ENCODE measurements around the gene SLC26A9.

SLC26A9 gene

DNA sequence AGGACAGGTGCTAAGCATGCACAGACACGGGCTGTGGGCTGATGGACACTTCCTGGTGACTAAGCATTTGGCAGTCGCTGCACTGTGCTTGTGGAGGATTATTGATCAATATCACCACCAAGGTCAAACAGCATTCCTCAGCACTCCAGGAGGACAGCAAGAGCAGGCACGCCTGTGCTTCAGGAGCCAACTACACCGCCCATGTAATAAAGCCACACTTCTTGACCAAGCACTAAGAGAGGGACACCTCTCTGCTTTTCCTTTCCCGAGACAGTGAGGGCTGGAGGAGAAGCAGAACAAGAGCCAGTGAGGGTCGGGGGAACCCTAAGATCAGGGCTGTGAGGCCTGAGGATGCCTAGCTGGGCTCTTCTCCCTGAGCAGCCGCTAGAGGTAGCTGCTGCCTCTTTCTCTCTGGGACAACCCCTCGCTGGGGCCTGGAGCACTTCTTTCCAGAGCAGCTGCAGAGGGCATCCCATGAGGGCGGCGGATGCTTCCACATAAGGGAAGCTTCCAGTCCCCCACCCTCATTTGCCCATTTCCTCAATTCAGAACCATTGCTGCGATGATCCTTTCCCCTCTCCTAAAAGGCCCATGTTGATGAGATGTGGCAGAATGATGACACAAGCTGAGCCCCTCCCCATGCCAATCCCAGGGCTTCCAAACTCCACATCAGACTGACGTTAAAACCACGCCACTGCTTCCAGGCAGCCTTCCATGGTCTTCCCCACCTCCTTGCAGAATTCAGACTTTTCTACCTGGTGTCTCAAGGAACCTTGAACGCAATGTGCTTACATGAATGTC lies 40.9 kb upstream of the SLC26A9 start:
- H3K4me1 ChIP-seq (ENCODE audit: control insufficient read depth, insufficient read depth, low read length, poor library complexity, severe bottlenecking), result peaks cover 4% of the 10 kb centered on the region
- WGBS, 2 experiments (ENCODE audit: insufficient coverage in 2 of 2), result 51 to 52% methylated on average over 11 to 12 of the region's 14 CpGs
- no peaks in the 10 kb centered on the region for H3K36me3 ChIP-seq (ENCODE audit: control insufficient read depth, insufficient read depth, low read length)
- no peaks in the 10 kb centered on the region for H3K9me3 ChIP-seq (ENCODE audit: control insufficient read depth, low read length)
- no peak overlapping the region for H3K27ac ChIP-seq (ENCODE audit: low read depth, low read length, severe bottlenecking)
- no peak overlapping the region for H3K4me3 ChIP-seq (ENCODE audit: extremely low read depth, insufficient read depth, low read length, poor library complexity, severe bottlenecking)

DNA sequence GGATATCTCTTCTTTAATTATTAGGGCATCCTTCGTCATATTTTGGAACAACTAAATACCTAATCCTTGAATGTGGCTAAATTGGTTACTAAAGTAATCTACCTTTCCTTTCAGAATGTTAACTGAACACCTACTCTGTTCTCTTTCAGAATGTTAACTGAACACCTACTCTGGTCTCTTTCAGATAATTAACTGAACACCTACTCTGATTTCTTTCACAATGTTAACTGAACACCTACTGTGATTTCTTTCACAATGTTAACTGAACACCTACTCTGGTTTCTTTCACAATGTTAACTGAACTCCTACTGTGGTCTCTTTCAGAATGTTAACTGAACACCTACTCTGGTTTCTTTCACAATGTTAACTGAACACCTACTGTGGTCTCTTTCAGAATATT lies 38.0 kb upstream of the SLC26A9 start:
- Histone ChIP-seq H3K4me1 (ENCODE audit: control insufficient read depth, insufficient read depth, low read length, poor library complexity, severe bottlenecking) (peaks cover 14% of the 10 kb centered on the region), H3K9me3 (ENCODE audit: control insufficient read depth, low read length) (no peaks in the 10 kb centered on the region), H3K4me3 (ENCODE audit: extremely low read depth, insufficient read depth, low read length, poor library complexity, severe bottlenecking) (no peak overlapping the region), H3K36me3 (ENCODE audit: control insufficient read depth, insufficient read depth, low read length) (no peaks in the 10 kb centered on the region), H3K27ac (ENCODE audit: low read depth, low read length, severe bottlenecking) (no peak overlapping the region)
- no CpG with 5 or more reads among the region's 1 CpG for WGBS, 2 experiments (ENCODE audit: insufficient coverage in 2 of 2)

DNA sequence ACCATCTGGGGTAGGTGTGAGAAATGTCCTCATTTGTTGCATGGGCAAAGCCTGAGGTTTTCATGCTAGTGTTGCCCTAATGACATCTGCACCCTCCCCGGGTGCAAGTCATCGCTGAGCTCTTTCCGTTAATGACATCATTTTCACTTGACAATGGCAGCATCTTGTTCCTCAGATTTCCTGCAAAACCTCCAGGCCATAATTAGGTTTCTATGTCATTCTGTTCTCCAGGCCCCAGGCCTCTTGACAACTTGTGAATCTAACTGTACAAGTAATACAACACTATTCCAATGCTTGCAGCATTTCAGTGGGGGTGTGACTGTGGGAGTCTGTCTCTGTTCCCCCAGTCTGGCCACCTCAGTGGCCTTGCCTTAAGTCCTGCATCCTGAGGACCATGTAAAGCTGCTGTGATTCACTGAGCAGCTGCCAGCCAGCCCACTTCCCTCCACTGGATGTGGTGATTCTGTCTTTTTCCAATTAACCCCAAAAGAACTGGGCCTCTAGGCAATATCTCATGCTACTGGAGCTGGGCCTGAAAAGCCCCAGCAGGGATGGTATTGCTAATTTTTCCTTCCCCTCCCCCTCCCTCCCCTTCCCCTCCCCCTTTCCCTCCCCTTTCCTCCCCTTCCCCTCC lies 37.1 kb upstream of the SLC26A9 start:
- 93 to 100% methylated on average over 3 of the region's 3 CpGs for WGBS, 2 experiments (ENCODE audit: insufficient coverage in 2 of 2)

DNA sequence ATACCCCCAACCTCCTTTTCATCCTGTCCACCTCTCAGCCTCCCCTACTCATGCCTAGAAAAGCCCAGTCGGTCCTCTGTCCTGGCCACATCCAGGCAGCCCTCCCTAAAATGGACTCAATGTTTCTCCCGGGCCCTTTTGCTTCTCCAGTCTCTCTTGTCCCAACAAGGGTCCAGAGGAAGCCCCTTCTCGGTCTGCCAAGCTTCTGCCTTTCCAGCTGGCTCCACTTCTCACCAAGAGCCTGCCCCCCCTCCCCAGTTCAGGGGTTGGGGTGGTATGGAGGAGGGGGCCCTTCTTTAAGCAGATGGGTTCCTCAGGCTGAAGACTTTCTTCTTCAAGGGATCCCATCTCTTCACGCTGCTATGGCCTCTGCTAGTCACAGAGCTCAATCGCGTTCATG lies 36.0 kb upstream of the SLC26A9 start:
- 95% methylated on average over 4 to 6 of the region's 6 CpGs for WGBS, 2 experiments (ENCODE audit: insufficient coverage in 2 of 2)
- H3K9me3 ChIP-seq (ENCODE audit: control insufficient read depth, low read length), result no peaks in the 10 kb centered on the region

More for the DNA sequence above, 37.1 kb upstream of the SLC26A9 start:
- Histone ChIP-seq H3K4me1 (ENCODE audit: control insufficient read depth, insufficient read depth, low read length, poor library complexity, severe bottlenecking) (peaks cover 18% of the 10 kb centered on the region), H3K4me3 (ENCODE audit: extremely low read depth, insufficient read depth, low read length, poor library complexity, severe bottlenecking) (no peak overlapping the region), H3K36me3 (ENCODE audit: control insufficient read depth, insufficient read depth, low read length) (no peaks in the 10 kb centered on the region), H3K9me3 (ENCODE audit: control insufficient read depth, low read length) (no peaks in the 10 kb centered on the region), H3K27ac (ENCODE audit: low read depth, low read length, severe bottlenecking) (no peak overlapping the region)

DNA sequence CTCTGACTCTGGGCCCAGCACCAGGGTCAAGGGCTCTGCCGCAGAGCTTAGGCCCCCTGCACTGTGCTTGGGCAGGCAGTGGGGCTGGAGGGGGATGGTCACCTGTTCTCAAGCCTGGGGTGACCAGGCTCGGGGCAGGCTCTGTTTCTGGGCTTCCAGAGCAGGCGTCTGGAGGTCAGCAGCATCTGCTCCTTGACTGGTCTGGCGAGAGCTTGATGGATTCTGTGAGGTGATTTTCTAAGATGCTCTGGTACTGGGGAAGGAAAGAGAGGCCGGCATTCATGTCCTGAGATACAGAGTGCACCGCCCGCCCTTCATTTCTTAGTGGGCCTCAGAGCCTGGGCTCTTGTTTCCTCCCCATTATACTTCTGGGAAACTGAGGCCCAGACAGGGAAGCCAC lies 35.4 kb upstream of the SLC26A9 start:
- Histone ChIP-seq H3K4me1 (ENCODE audit: control insufficient read depth, insufficient read depth, low read length, poor library complexity, severe bottlenecking) (peaks cover 14% of the 10 kb centered on the region), H3K9me3 (ENCODE audit: control insufficient read depth, low read length) (no peaks in the 10 kb centered on the region), H3K27ac (ENCODE audit: low read depth, low read length, severe bottlenecking) (no peak overlapping the region), H3K4me3 (ENCODE audit: extremely low read depth, insufficient read depth, low read length, poor library complexity, severe bottlenecking) (no peak overlapping the region), H3K36me3 (ENCODE audit: control insufficient read depth, insufficient read depth, low read length) (no peaks in the 10 kb centered on the region)
- WGBS, 2 experiments (ENCODE audit: insufficient coverage in 2 of 2), result 79 to 81% methylated on average over 3 to 6 of the region's 7 CpGs

More for the DNA sequence above, 36.0 kb upstream of the SLC26A9 start:
- Histone ChIP-seq H3K27ac (ENCODE audit: low read depth, low read length, severe bottlenecking) (no peak overlapping the region), H3K4me3 (ENCODE audit: extremely low read depth, insufficient read depth, low read length, poor library complexity, severe bottlenecking) (no peak overlapping the region), H3K4me1 (ENCODE audit: control insufficient read depth, insufficient read depth, low read length, poor library complexity, severe bottlenecking) (peaks cover 18% of the 10 kb centered on the region), H3K36me3 (ENCODE audit: control insufficient read depth, insufficient read depth, low read length) (no peaks in the 10 kb centered on the region)

DNA sequence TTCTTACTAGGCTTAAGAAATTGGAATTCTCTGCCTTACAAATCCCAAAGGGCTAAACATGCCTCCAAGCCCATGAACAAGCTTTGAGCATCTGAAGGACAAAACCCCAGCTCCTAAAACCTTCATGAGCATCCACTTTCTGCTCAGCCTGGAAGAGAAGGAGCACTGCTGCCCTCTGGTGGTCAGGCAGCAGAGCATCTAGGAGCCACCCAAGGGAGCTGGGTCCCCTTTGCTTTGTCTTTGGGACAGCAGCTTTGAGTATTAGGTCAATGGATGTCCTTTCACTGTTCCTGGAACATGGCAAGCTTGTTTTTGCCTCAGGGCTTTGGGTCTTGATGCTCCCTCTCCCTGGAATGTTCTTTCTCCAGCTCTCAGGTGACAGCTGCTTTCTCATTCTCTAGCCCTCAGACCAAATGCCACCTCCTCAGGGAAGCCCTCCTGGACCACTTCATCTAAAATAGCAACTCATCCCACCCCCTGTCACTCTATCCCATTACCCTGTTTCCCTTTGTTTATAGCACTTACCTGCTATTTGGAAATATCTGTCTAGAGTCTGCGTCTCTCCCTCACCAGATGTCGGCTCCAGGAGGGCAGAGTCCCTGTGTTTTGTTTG lies 34.3 kb upstream of the SLC26A9 start:
- peaks cover 14% of the 10 kb centered on the region for H3K4me1 ChIP-seq (ENCODE audit: control insufficient read depth, insufficient read depth, low read length, poor library complexity, severe bottlenecking)
- WGBS, 2 experiments (ENCODE audit: insufficient coverage in 2 of 2), result 92 to 100% methylated on average over 2 of the region's 2 CpGs

DNA sequence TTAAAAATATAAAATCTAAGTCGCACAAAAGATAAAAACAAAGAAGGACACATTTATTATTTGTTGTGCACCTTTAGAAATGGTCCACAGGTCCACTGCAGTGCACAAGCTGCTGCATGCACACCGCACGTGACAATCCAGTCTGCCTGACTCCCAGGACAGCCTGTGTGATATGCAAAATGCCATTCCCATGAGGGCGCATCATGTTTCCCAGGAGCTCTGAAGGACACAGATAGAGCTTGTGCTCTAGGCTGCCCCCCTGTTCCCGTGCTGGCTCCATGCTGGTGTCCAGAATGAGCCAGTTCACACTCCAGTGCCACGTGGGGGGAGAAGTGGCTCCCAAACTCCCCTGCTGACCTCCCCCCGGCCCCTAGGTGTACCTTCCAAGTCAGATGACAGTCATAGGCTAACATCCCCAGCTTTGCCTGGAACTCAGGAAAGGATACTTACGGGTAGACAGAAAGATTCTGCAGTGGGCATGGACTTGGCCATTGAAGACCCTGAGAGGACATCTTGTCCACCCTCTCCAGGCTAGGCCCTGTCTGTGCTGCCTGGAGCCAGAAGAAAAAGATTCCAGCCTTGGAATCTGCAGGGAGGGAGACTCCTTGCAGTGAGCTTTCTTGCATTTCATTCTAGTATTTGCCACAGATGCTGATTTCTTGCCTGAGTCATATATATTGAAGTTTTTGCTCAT lies 33.6 kb upstream of the SLC26A9 start:
- 45 to 76% methylated on average over 6 to 7 of the region's 8 CpGs for WGBS, 2 experiments (ENCODE audit: insufficient coverage in 2 of 2)
- no peaks in the 10 kb centered on the region for H3K9me3 ChIP-seq (ENCODE audit: control insufficient read depth, low read length)
- H3K27ac ChIP-seq (ENCODE audit: low read depth, low read length, severe bottlenecking), result peak overlapping the region; percentile 12
- peaks cover 14% of the 10 kb centered on the region for H3K4me1 ChIP-seq (ENCODE audit: control insufficient read depth, insufficient read depth, low read length, poor library complexity, severe bottlenecking)
- no peak overlapping the region for H3K4me3 ChIP-seq (ENCODE audit: extremely low read depth, insufficient read depth, low read length, poor library complexity, severe bottlenecking)
- H3K36me3 ChIP-seq (ENCODE audit: control insufficient read depth, insufficient read depth, low read length), result no peaks in the 10 kb centered on the region

More for the DNA sequence above, 34.3 kb upstream of the SLC26A9 start:
- no peak overlapping the region for H3K4me3 ChIP-seq (ENCODE audit: extremely low read depth, insufficient read depth, low read length, poor library complexity, severe bottlenecking)
- no peak overlapping the region for H3K27ac ChIP-seq (ENCODE audit: low read depth, low read length, severe bottlenecking)
- no peaks in the 10 kb centered on the region for H3K36me3 ChIP-seq (ENCODE audit: control insufficient read depth, insufficient read depth, low read length)
- no peaks in the 10 kb centered on the region for H3K9me3 ChIP-seq (ENCODE audit: control insufficient read depth, low read length)

DNA sequence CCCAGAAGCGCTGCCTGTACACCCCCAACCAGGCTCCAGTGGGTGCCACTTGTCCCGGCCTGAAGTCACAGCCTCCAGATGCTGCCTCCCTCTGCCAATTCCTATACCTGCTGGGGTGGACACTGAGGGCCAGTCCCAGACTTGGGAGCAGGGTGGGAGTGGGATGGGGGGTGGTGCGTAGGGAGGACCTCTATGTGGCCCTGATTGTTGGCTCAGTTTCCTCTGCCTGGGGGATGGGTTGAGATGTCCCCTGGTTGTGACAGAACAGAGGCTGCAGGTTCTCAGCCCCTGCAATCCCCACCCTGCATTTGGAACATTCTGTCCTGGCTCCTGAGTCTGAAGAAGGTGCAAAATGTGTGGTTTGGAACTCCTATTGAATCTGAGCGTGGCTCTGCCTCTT lies 32.8 kb upstream of the SLC26A9 start:
- Histone ChIP-seq H3K4me1 (ENCODE audit: control insufficient read depth, insufficient read depth, low read length, poor library complexity, severe bottlenecking) (peaks cover 14% of the 10 kb centered on the region), H3K4me3 (ENCODE audit: extremely low read depth, insufficient read depth, low read length, poor library complexity, severe bottlenecking) (no peak overlapping the region), H3K36me3 (ENCODE audit: control insufficient read depth, insufficient read depth, low read length) (no peaks in the 10 kb centered on the region), H3K9me3 (ENCODE audit: control insufficient read depth, low read length) (no peaks in the 10 kb centered on the region), H3K27ac (ENCODE audit: low read depth, low read length, severe bottlenecking) (no peak overlapping the region)
- WGBS, 2 experiments (ENCODE audit: insufficient coverage in 2 of 2), result 86 to 93% methylated on average over 1 to 2 of the region's 4 CpGs

DNA sequence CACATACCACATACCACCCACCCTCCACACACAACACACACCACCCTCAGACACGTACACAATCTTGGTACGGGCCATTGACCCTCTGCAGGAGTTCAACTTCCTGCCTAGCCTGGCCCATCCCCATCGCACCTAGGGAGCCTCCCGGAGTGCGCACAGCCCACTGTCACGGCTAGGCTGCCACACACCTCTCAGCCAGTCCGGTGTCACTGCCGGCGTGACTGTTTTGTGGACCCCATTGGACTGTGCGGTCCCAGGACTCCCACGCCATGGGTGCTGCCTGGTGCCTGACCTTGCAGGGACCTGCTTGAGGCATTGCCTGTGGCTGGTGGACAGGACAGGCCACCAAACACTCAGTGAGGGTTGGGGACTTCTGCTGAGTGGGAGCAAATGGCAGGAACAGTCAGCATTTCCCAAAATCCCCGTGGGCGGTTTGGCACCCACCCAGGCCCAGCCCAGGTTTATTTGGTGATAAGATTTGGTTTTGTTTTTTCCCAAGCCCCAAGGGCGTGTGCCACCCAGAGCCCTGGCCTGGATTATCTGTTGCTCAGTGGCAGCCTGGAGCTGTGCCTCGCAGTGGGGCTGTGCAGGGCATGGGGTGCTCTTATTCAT lies 32.2 kb upstream of the SLC26A9 start:
- no peaks in the 10 kb centered on the region for H3K36me3 ChIP-seq (ENCODE audit: control insufficient read depth, insufficient read depth, low read length)
- H3K9me3 ChIP-seq (ENCODE audit: control insufficient read depth, low read length), result no peaks in the 10 kb centered on the region
- 88 to 93% methylated on average over 8 to 15 of the region's 15 CpGs for WGBS, 2 experiments (ENCODE audit: insufficient coverage in 2 of 2)
- H3K27ac ChIP-seq (ENCODE audit: low read depth, low read length, severe bottlenecking), result no peak overlapping the region
- H3K4me3 ChIP-seq (ENCODE audit: extremely low read depth, insufficient read depth, low read length, poor library complexity, severe bottlenecking), result no peak overlapping the region
- H3K4me1 ChIP-seq (ENCODE audit: control insufficient read depth, insufficient read depth, low read length, poor library complexity, severe bottlenecking), result peaks cover 14% of the 10 kb centered on the region

DNA sequence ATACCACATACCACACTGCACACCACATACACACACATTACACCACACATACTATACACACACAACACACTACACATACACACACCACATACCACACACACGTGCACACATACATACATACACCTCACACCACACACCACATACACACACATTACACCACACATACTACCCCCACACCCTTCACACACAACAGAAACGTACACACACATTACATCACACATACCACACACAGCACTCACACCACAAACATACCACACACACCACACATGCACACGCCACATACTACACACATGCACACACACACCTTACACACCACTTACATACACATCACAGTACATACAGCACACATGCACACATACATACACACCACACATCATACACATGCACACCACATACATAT lies 31.5 kb upstream of the SLC26A9 start:
- H3K27ac ChIP-seq (ENCODE audit: low read depth, low read length, severe bottlenecking), result no peak overlapping the region
- no peaks in the 10 kb centered on the region for H3K36me3 ChIP-seq (ENCODE audit: control insufficient read depth, insufficient read depth, low read length)
- no peak overlapping the region for H3K4me3 ChIP-seq (ENCODE audit: extremely low read depth, insufficient read depth, low read length, poor library complexity, severe bottlenecking)
- H3K4me1 ChIP-seq (ENCODE audit: control insufficient read depth, insufficient read depth, low read length, poor library complexity, severe bottlenecking), result peaks cover 14% of the 10 kb centered on the region
- 81 to 92% methylated on average over 3 of the region's 3 CpGs for WGBS, 2 experiments (ENCODE audit: insufficient coverage in 2 of 2)
- H3K9me3 ChIP-seq (ENCODE audit: control insufficient read depth, low read length), result no peaks in the 10 kb centered on the region

All from mesodermal cell (in vitro differentiated cells).